IMR-90 (cell line): ENCODE data around the gene IFIT1. TPM values are rescaled to one million over a fixed set of nuclear protein-coding genes. Genes with fewer than 3 reads are reported as not detected.

Source experiments
- ATAC-seq: fragments of 200-7000 bp; cut with Tn5 transposase; 2 replicates; pipeline ENCODE4 v1.9.1; 2020; ENCODE audit warnings: low read depth, mild to moderate bottlenecking, moderate library complexity
- BruUV-seq: library from RNA; stranded (reverse); fragments of 400-500 nt; replicated peaks from 2 replicates; lab custom pipeline; 2021; lab: Mats Ljungman, UMichigan
- CTCF ChIA-PET: fragments of 300-600 bp; formaldehyde crosslinking; extraction: SDS; loops from one replicate; lab custom pipeline; 2021; ENCODE audit warnings: antibody characterized with exemption; lab: Yijun Ruan, JAX
- POLR2A ChIA-PET: fragments of 300-600 bp; sonication (Branson Sonifier 250); formaldehyde crosslinking; loops from one replicate; lab custom pipeline; 2022; ENCODE audit warnings: antibody characterized with exemption; ENCODE audit not compliant: unreplicated experiment; lab: Charles Lee
- DNase-seq: peaks from one replicate; pipeline ENCODE4 v3.0.0; 2013
- H2AFZ ChIP-seq: replicated peaks from 2 replicates; pipeline ENCODE3; 2013; ENCODE audit warnings: low read length, mild to moderate bottlenecking; ENCODE audit not compliant: poor library complexity
- H2AK5ac ChIP-seq: 2 replicates; pipeline ENCODE4 v1.6.1; 2013; ENCODE audit warnings: low read depth, low read length, inconsistent platforms
- H2AK9ac ChIP-seq: replicated peaks from 2 replicates; pipeline ENCODE3; 2013; ENCODE audit warnings: mild to moderate bottlenecking, low read depth, low read length, moderate library complexity; ENCODE audit not compliant: poor library complexity
- H2BK120ac ChIP-seq: 2 replicates; pipeline ENCODE4 v1.6.1; 2013; ENCODE audit warnings: low read depth, low read length, inconsistent platforms
- H2BK15ac ChIP-seq: 3 replicates; pipeline ENCODE4 v1.6.1; 2013; ENCODE audit warnings: low read depth, low read length, inconsistent platforms
- H2BK20ac ChIP-seq: 2 replicates; pipeline ENCODE4 v1.6.1; 2013; ENCODE audit warnings: low read depth, mild to moderate bottlenecking, inconsistent platforms, low read length, moderate library complexity
- H2BK5ac ChIP-seq: 2 replicates; pipeline ENCODE4 v1.6.1; 2013; ENCODE audit warnings: mild to moderate bottlenecking, low read depth, low read length, inconsistent platforms; ENCODE audit not compliant: poor library complexity, severe bottlenecking
- H3K14ac ChIP-seq: replicated peaks from 2 replicates; pipeline ENCODE4 v1.6.1; 2013; ENCODE audit warnings: low read depth, low read length, inconsistent platforms
- H3K18ac ChIP-seq: 2 replicates; pipeline ENCODE4 v1.6.1; 2013; ENCODE audit warnings: low read depth, low read length, control low read depth
- H3K23ac ChIP-seq: 2 replicates; pipeline ENCODE4 v1.6.1; 2013; ENCODE audit warnings: low read depth, low read length, inconsistent platforms
- H3K27ac ChIP-seq: 2 replicates; pipeline ENCODE4 v1.5.1; 2013; ENCODE audit warnings: mild to moderate bottlenecking, control low read depth, low read length; ENCODE audit not compliant: insufficient read depth
- H3K27me3 ChIP-seq: 2 replicates; pipeline ENCODE4 v1.6.1; 2013; ENCODE audit warnings: low read length; ENCODE audit not compliant: control insufficient read depth, insufficient read depth
- H3K36me3 ChIP-seq: 2 replicates; pipeline ENCODE4 v1.6.1; 2013; ENCODE audit warnings: low read length, mixed read lengths; ENCODE audit not compliant: control insufficient read depth, insufficient read depth
- H3K4ac ChIP-seq: 2 replicates; pipeline ENCODE4 v1.6.1; 2013; ENCODE audit warnings: low read depth, low read length, inconsistent platforms
- H3K4me1 ChIP-seq: 2 replicates; pipeline ENCODE4 v1.6.1; 2013; ENCODE audit warnings: low read length, mixed read lengths; ENCODE audit not compliant: control insufficient read depth, insufficient read depth
- H3K4me2 ChIP-seq: 2 replicates; pipeline ENCODE4 v1.6.1; 2013; ENCODE audit warnings: low read depth, mild to moderate bottlenecking, control low read depth, low read length, moderate library complexity
- H3K4me3 ChIP-seq: 2 replicates; pipeline ENCODE4 v1.5.1; 2013; ENCODE audit warnings: low read depth, mild to moderate bottlenecking, control low read depth, low read length, moderate library complexity; ENCODE audit not compliant: insufficient read depth
- H3K56ac ChIP-seq: 2 replicates; pipeline ENCODE4 v1.6.1; 2013; ENCODE audit warnings: low read length, inconsistent platforms; ENCODE audit not compliant: insufficient read depth; ENCODE audit errors: extremely low read depth
- H3K79me1 ChIP-seq, 2 experiments: 2 replicates each; pipeline ENCODE4 v1.6.1; 2013; ENCODE audit warnings: low read length in 2 of 2, inconsistent platforms in 1 of 2, low read depth in 1 of 2
- H3K9ac ChIP-seq: 2 replicates; pipeline ENCODE4 v1.6.1; 2013; ENCODE audit warnings: low read depth, low read length, control low read depth
- H3K9me1 ChIP-seq: 2 replicates; pipeline ENCODE4 v1.6.1; 2013; ENCODE audit warnings: low read length, inconsistent platforms; ENCODE audit not compliant: insufficient read depth
- H3K9me3 ChIP-seq: 2 replicates; pipeline ENCODE4 v1.6.1; 2013; ENCODE audit warnings: low read length; ENCODE audit not compliant: control insufficient read depth, insufficient read depth
- H4K20me1 ChIP-seq: 2 replicates; pipeline ENCODE4 v1.6.1; 2013; ENCODE audit warnings: low read length, inconsistent platforms; ENCODE audit not compliant: insufficient read depth
- H4K5ac ChIP-seq: 2 replicates; pipeline ENCODE4 v1.6.1; 2013; ENCODE audit warnings: mild to moderate bottlenecking, low read depth, low read length, control low read depth
- H4K8ac ChIP-seq, 2 experiments: 2 replicates each; pipeline ENCODE4 v1.6.1; 2013; ENCODE audit warnings: low read depth in 2 of 2, low read length in 2 of 2, control low read depth in 1 of 2, inconsistent platforms in 1 of 2
- H4K91ac ChIP-seq: 2 replicates; pipeline ENCODE4 v1.6.1; 2013; ENCODE audit warnings: low read depth, low read length, inconsistent platforms; ENCODE audit not compliant: insufficient read depth
- MAFK ChIP-seq: IDR thresholded peaks from 2 replicates; pipeline ENCODE4 v1.6.1; 2012; ENCODE audit warnings: low read depth, low read length, improper control_type of control experiment
- WGBS, 2 experiments: methylation state at CpG; one replicate each; pipeline versions ENCODE4 v1.1.5 to v1.1.7; 2013; ENCODE audit warnings: missing lambda C conversion rate in 2 of 2; ENCODE audit not compliant: insufficient read length in 1 of 2; ENCODE audit errors: extremely low coverage in 2 of 2; 5-methylcytosine and 5-hydroxymethylcytosine counted together
- dilution Hi-C: fragments of 300-500 bp; cut with HindIII; formaldehyde crosslinking; loops from one replicate; pipeline ENCODE4 v1.14.3; 2018; ENCODE audit warnings: low sequenced_read_pairs; ENCODE audit not compliant: unreplicated experiment
- in situ Hi-C: fragments of 300-500 bp; cut with MboI; formaldehyde crosslinking; loops from 3 replicates; pipeline ENCODE4 v1.14.3; 2019; ENCODE audit warnings: low sequenced_read_pairs, inconsistent platforms, mixed read lengths
- intact Hi-C: fragments of 100-400 bp; cut with micrococcal nuclease; formaldehyde crosslinking; loops from 2 replicates; pipeline ENCODE4 v1.10.0; 2022
- polyA plus RNA-seq, 3 experiments: library from polyadenylated mRNA; depleted of rRNA; stranded (reverse); fragments of >200 nt; gene quantifications; 2 replicates each; pipeline ENCODE4 v1.2.3, GENCODE V29; 2012; ENCODE audit warnings: low replicate concordance in 1 of 3
- total RNA-seq: library from RNA; depleted of rRNA; stranded (reverse); fragments of >200 nt; gene quantifications from 2 replicates; pipeline ENCODE4 v1.2.3, GENCODE V29; 2012
- TF ChIP-seq, protein P1 (sequence below): fragments of 150-350 bp; IDR thresholded peaks from 2 replicates; pipeline ENCODE4 v1.6.1; 2017; ENCODE audit warnings: mild to moderate bottlenecking, antibody characterized with exemption, low read length, low read depth

IFIT1 gene
- total and polyA plus RNA-seq, 2 of the 4 experiments (the other 2 are of a cell fraction), result 6.1 to 6.8 TPM

DNA sequence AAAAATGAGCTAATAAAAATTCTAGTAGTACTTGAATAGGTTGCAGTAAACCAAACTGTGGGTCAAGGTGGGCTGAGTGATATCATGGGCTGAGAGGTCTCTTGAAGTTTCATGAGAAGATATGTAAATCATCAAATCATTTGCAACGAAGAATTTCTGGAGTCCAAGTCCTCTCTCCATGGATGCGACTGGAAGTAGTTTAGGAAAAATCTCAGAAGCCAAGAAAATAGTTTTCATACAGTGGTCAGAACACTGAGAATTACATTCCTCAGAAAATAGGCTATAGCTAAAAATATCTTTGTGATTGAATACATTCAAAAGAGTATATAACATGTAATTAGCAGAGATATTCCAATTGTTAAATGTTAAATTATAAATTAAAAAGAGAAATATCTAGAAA is 3.6 kb upstream of the IFIT1 start:
- Histone ChIP-seq H4K8ac (no peak overlapping the region), H3K36me3 (no peaks in the 10 kb centered on the region), H3K4me3 (no peak overlapping the region), H3K14ac (no peak overlapping the region), H3K4me1 (no peaks in the 10 kb centered on the region; the same call in 1 of the 2 replicates), H3K27me3 (no peaks in the 10 kb centered on the region; the same call in 1 of the 2 replicates), H3K79me1 (peaks cover 0 to under 1% of the 10 kb centered on the region in 2 experiments; a peak in 1 of 4 replicates), H3K56ac (no peak overlapping the region), H2BK20ac (no peak overlapping the region), H4K20me1 (peaks cover 3% of the 10 kb centered on the region; the same call in 1 of the 2 replicates), H3K9me3 (no peaks in the 10 kb centered on the region), H3K18ac (no peak overlapping the region), H2AK5ac (no peak overlapping the region), H3K9ac (no peak overlapping the region), H2AFZ (no peak overlapping the region), H3K27ac (no peak overlapping the region), H3K23ac (no peak overlapping the region), H2BK120ac (no peak overlapping the region), H3K4me2 (no peak overlapping the region), H3K4ac (no peak overlapping the region), H3K9me1 (no peaks in the 10 kb centered on the region), H2BK5ac (no peak overlapping the region), H4K5ac (no peak overlapping the region), H2AK9ac (no peak overlapping the region), H2BK15ac (no peak overlapping the region), H4K91ac (no peak overlapping the region)
- intact Hi-C loops, result loop anchor here (2.0 kb wide), 1 partner anchor 172 kb away; no protein-coding TSS in a partner anchor
- no CpG with 5 or more reads among the region's 2 CpGs for WGBS, 2 experiments
- ATAC-seq, result no peak
- in situ Hi-C loops, result loop anchor here (10.0 kb wide), 1 partner anchor 364 kb away; no protein-coding TSS in a partner anchor
- no peak for DNase-seq
- CTCF ChIA-PET, result interaction anchor here (0.6 kb wide), 1 partner anchor 1800 kb away, joined by 3 read pairs; no protein-coding TSS in a partner anchor
- POLR2A ChIA-PET, result no interaction called here
- dilution Hi-C loops, result no loop called here
- TF ChIP-seq, protein P1, sequence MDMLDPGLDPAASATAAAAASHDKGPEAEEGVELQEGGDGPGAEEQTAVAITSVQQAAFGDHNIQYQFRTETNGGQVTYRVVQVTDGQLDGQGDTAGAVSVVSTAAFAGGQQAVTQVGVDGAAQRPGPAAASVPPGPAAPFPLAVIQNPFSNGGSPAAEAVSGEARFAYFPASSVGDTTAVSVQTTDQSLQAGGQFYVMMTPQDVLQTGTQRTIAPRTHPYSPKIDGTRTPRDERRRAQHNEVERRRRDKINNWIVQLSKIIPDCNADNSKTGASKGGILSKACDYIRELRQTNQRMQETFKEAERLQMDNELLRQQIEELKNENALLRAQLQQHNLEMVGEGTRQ, result no peak
- TF ChIP-seq MAFK, result no peak
- no TSS peak for BruUV-seq
